Neural cell (in vitro differentiated cells): ENCODE measurements around the gene THRB. TPM values are rescaled to one million over a fixed set of nuclear protein-coding genes. Genes with fewer than 3 reads are reported as not detected.

ENCODE experiments used
- H2AFZ ChIP-seq: fragments of 200-600, 300-800 bp; sonication (generic), shearing (Covaris generic); 2 replicates; pipeline ENCODE4 v1.6.0; 2014; ENCODE audit warnings: low read depth, mild to moderate bottlenecking, antibody characterized with exemption, low read length, moderate library complexity
- H3F3A ChIP-seq: fragments of 200-600 bp; shearing (Covaris generic); 2 replicates; pipeline ENCODE4 v1.6.1; 2016; ENCODE audit warnings: mild to moderate bottlenecking, moderate library complexity, mixed read lengths, antibody characterized with exemption, low read length; ENCODE audit not compliant: insufficient read depth, poor library complexity, severe bottlenecking
- H3K27ac ChIP-seq: fragments of 200-600, 300-800 bp; sonication (generic), shearing (Covaris generic); 2 replicates; pipeline ENCODE4 v1.5.1; 2014; ENCODE audit warnings: mild to moderate bottlenecking, low read length, moderate library complexity
- H3K27me3 ChIP-seq: fragments of 300-800, 200-600 bp; sonication (generic), shearing (Covaris generic); 2 replicates; pipeline ENCODE4 v1.6.0; 2014; ENCODE audit warnings: mild to moderate bottlenecking, low read depth, low read length, moderate library complexity; ENCODE audit not compliant: insufficient read depth
- H3K36me3 ChIP-seq: fragments of 300-800, 200-600 bp; sonication (generic), shearing (Covaris generic); 2 replicates; pipeline ENCODE4 v1.5.1; 2014; ENCODE audit warnings: mild to moderate bottlenecking, antibody characterized with exemption, low read length, moderate library complexity; ENCODE audit not compliant: insufficient read depth
- H3K4me2 ChIP-seq: fragments of 300-800, 200-600 bp; sonication (generic), shearing (Covaris generic); 2 replicates; pipeline ENCODE4 v1.6.0; 2014; ENCODE audit warnings: mild to moderate bottlenecking, low read length
- H3K4me3 ChIP-seq: fragments of 300-800, 200-600 bp; sonication (generic), shearing (Covaris generic); 2 replicates; pipeline ENCODE4 v1.5.1; 2014; ENCODE audit warnings: mild to moderate bottlenecking, low read length, moderate library complexity
- H3K79me2 ChIP-seq: fragments of 200-600 bp; shearing (Covaris generic); replicated peaks from 2 replicates; pipeline ENCODE4 v1.6.0; 2014; ENCODE audit warnings: mild to moderate bottlenecking, low read length, moderate library complexity; ENCODE audit not compliant: insufficient read depth
- H3K9ac ChIP-seq: fragments of 300-800, 200-600 bp; sonication (generic), shearing (Covaris generic); 2 replicates; pipeline ENCODE4 v1.6.1; 2016; ENCODE audit warnings: mild to moderate bottlenecking, low read length, mixed read lengths
- H3K9me2 ChIP-seq: fragments of 200-600 bp; shearing (Covaris generic); 2 replicates; pipeline ENCODE4 v1.6.1; 2016; ENCODE audit warnings: mild to moderate bottlenecking, low read length, mixed read lengths; ENCODE audit not compliant: insufficient read depth
- H3K9me3 ChIP-seq: fragments of 200-600, 300-800 bp; sonication (generic), shearing (Covaris generic); 2 replicates; pipeline ENCODE4 v1.6.1; 2016; ENCODE audit warnings: mild to moderate bottlenecking, mixed run types, low read length, moderate library complexity, mixed read lengths
- H4K20me1 ChIP-seq: fragments of 200-600 bp; shearing (Covaris generic); 2 replicates; pipeline ENCODE4 v1.6.1; 2016; ENCODE audit warnings: mild to moderate bottlenecking, mixed run types; ENCODE audit not compliant: insufficient read depth
- CTCF ChIP-seq: fragments of 450-650 bp; IDR thresholded peaks from 2 replicates; pipeline ENCODE4 v1.5.1; 2014; ENCODE audit warnings: antibody characterized with exemption, mild to moderate bottlenecking, moderate library complexity; ENCODE audit not compliant: poor library complexity, severe bottlenecking
- EP300 ChIP-seq: fragments of 450-650 bp; conservative IDR thresholded peaks from 2 replicates; pipeline ENCODE4 v1.6.1; 2014; ENCODE audit warnings: antibody characterized with exemption, mild to moderate bottlenecking, moderate library complexity; ENCODE audit not compliant: poor library complexity, severe bottlenecking
- EZH2 ChIP-seq: fragments of 200-600, 300-800 bp; shearing (Covaris generic), sonication (generic); IDR thresholded peaks from 2 replicates; pipeline ENCODE4 v1.6.1; 2014; ENCODE audit warnings: antibody characterized with exemption, low read length, borderline replicate concordance, mild to moderate bottlenecking; ENCODE audit not compliant: insufficient read depth, poor library complexity, severe bottlenecking
- MXI1 ChIP-seq: fragments of 450-650 bp; conservative IDR thresholded peaks from 2 replicates; pipeline ENCODE4 v1.6.1; 2014; ENCODE audit warnings: antibody characterized with exemption, mild to moderate bottlenecking; ENCODE audit not compliant: poor library complexity, severe bottlenecking
- POLR2AphosphoS5 ChIP-seq: IDR thresholded peaks from 2 replicates; pipeline ENCODE4 v1.6.1; 2012
- RAD21 ChIP-seq: fragments of 450-650 bp; conservative IDR thresholded peaks from 2 replicates; pipeline ENCODE4 v1.6.1; 2014; ENCODE audit warnings: antibody characterized with exemption, mild to moderate bottlenecking, moderate library complexity
- REST ChIP-seq: IDR thresholded peaks from 2 replicates; pipeline ENCODE4 v1.6.1; 2012; ENCODE audit warnings: borderline replicate concordance
- SMC3 ChIP-seq: fragments of 450-650 bp; conservative IDR thresholded peaks from 2 replicates; pipeline ENCODE4 v1.6.1; 2014; ENCODE audit warnings: antibody characterized with exemption, mild to moderate bottlenecking, moderate library complexity; ENCODE audit not compliant: poor library complexity
- TAF1 ChIP-seq: IDR thresholded peaks from 2 replicates; pipeline ENCODE4 v1.6.1; 2012; ENCODE audit warnings: low read depth
- polyA plus RNA-seq: library from polyadenylated mRNA; depleted of rRNA; stranded (reverse); fragments of >200 nt; gene quantifications from 2 replicates; pipeline ENCODE4 v1.2.3, GENCODE V29; 2014

Gene THRB
- polyA plus RNA-seq, 1 donor from 2014 or later = 1.7 TPM

GRCh38 chr3:24437326-24437725 is 57.3 kb downstream of the THRB start:
- Histone ChIP-seq H3K9ac (no peak overlapping the region), H2AFZ (no peak overlapping the region), H3K9me3 (no peaks in the 10 kb centered on the region), H3K9me2 (no peaks in the 10 kb centered on the region), H3K79me2 (no peaks in the 10 kb centered on the region), H3K36me3 (no peaks in the 10 kb centered on the region), H3K27ac (no peak overlapping the region), H3K4me3 (no peak overlapping the region), H3K4me2 (no peak overlapping the region), H3K27me3 (no peaks in the 10 kb centered on the region), H3F3A (no peaks in the 10 kb centered on the region), H4K20me1 (no peaks in the 10 kb centered on the region)
- TF ChIP-seq TAF1 = no peak
- no peak for TF ChIP-seq SMC3
- no peak for TF ChIP-seq REST
- TF ChIP-seq RAD21 = no peak
- TF ChIP-seq MXI1 = no peak
- no peak for TF ChIP-seq EZH2
- no peak for TF ChIP-seq EP300

GRCh38 chr3:24435584-24435983 is 59.1 kb downstream of the THRB start:
- no peaks in the 10 kb centered on the region for H3K79me2 ChIP-seq
- H3K4me3 ChIP-seq = no peak overlapping the region
- H4K20me1 ChIP-seq = no peaks in the 10 kb centered on the region
- no peak overlapping the region for H3K4me2 ChIP-seq
- H3K27ac ChIP-seq = no peak overlapping the region
- H3K36me3 ChIP-seq = no peaks in the 10 kb centered on the region
- no peak overlapping the region for H2AFZ ChIP-seq
- TF ChIP-seq CTCF (no peak), REST (no peak), RAD21 (no peak), SMC3 (no peak), EZH2 (no peak), POLR2AphosphoS5 (no peak), EP300 (no peak), MXI1 (no peak), TAF1 (no peak)
- H3F3A ChIP-seq = no peaks in the 10 kb centered on the region
- no peaks in the 10 kb centered on the region for H3K9me2 ChIP-seq
- no peak overlapping the region for H3K9ac ChIP-seq
- H3K27me3 ChIP-seq = no peaks in the 10 kb centered on the region
- H3K9me3 ChIP-seq = peaks cover 4% of the 10 kb centered on the region
